COR-L47 (cell line): ENCODE results near the gene KLC3.
"Not testable (repeated sequence)": the region's sequence is repeated elsewhere in the genome, so short reads cannot be mapped to it uniquely, and the experiment has no call there.

ENCODE experiments used
- DNase-seq: peaks from one replicate; lab custom pipeline; 2025; lab: John Stamatoyannopoulos, UW

The KLC3 gene

DNA sequence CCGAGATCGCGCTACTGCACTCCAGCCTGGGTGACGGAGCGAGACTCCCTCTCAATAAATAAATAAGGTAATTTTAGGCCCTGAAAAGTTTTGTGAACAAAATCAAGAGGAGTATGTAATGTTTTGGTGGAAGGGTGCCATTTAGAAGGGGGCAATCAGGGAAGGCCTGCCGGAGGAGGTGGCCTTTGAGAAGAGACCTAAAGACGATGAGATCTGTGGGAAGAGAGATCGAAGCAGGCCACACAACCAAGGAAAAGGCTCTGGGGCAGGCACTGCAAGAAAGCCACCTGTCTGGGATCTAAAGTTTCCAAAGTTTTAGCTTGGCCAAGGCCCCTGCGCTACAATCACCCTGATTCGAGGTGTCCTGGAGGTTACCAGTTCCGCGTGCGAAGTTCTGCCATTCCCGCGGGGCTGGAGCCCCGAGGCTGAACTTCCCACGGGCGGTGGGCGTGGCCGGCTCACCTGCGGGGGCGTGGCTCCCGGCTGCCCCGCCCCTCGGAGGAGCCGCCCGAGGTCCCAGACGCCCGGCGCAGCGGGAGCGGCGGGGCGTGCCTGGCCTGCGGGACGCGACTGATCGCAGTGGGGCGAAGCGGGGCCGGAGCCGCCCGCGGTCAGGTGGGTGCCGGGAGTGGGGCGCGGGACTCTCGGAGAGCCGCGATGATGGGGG lies at the start of gene KLC3:
TSS of gene KLC3 (plus strand) at position 519 of the 667 bp plus-strand sequence. CDS start 4,792 bp downstream, outside the sequence.
- peak; percentile 18 for DNase-seq

DNA sequence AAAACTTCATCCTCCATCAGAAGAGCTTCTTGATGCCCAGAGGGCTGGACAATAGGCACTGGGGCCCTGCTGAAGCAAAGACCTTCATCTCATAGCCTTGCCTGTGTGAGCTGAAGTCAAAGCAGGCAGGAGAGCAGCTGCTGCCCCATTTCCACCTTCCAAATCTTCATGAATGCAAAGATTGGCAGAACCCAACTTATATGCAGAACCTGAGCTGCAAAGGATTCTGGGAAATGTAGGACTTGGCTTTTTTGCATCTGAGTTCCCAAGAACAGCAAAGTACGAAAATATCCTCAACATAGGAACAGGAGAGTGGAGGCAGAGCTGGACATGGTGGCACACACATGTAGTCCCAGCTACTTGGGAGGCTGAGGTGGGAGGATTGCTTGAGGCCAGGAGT lies 48.7 kb upstream of the KLC3 start:
- no peak for DNase-seq

GRCh38 chr19:45293682-45294081 lies 46.9 kb upstream of the KLC3 start:
- DNase-seq, result no peak

DNA sequence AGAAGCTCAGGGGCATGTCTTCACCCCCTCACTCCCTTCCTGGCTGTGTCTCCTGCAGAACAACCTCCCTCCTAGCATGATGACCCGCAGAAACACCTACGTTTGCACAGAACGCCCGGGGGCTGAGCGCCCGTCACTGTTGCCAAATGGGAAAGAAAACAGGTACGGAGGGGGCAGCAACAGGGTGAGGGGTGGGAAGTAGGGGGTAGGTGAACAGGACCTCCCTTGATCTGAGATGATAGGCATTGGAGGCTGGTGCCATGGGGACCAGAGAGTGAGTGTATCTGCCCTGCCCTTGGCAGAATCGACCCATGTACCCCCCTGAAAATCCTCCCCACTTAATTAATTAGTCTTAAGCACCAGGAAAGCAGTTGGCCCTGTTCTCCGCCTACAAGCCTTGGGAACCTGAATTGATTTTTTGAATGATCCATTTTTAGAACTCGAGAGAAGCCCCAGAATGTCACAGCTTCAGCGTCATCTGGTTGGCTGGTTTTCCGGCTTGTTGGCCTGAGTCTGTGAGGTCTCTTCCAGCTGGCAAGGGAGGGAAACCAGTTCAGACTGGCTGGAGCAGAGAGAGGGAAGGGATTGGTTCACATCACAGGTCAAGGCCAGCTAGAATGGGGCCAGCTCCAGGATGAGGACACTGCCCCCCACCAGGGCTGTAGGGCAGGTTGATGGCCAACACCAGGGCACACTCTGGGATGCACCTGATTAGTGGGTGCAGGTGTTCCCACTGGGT lies 46.1 kb upstream of the KLC3 start:
- no peak for DNase-seq

GRCh38 chr19:45295873-45296272 lies 44.7 kb upstream of the KLC3 start:
- no peak for DNase-seq

DNA sequence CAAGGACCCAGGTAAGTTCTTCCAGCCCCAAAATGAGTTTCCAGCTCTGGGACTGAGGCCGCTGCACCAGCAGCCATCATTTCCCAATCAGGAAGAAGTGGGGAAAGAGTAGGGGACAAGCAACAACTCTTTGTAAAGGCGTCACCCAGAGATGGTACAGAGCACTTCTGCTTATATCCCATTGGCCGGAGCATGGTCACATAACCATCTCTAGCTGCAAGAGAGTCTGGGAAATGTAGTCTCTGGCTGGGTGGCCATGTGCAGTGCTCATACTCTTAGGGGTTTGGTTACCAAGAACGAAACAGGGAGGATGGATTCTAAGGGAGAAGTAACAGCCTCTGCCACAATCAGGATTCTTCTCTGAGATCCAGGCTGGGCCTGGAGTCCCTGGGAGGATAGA lies 44.2 kb upstream of the KLC3 start:
- no peak for DNase-seq

DNA sequence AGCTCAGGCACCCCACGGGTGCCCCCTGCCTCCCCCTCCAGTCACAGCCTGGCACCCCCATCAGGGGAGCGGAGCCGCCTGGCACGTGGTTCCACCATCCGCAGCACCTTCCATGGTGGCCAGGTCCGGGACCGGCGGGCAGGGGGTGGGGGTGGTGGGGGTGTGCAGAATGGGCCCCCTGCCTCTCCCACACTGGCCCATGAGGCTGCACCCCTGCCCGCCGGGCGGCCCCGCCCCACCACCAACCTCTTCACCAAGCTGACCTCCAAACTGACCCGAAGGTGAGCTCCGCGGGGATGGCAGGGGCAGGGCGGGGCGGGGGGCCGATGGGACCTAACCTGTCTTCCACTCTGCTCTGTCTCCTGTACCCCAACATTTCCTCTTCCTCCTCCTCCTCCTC lies 42.9 kb upstream of the KLC3 start:
- no peak for DNase-seq

DNA sequence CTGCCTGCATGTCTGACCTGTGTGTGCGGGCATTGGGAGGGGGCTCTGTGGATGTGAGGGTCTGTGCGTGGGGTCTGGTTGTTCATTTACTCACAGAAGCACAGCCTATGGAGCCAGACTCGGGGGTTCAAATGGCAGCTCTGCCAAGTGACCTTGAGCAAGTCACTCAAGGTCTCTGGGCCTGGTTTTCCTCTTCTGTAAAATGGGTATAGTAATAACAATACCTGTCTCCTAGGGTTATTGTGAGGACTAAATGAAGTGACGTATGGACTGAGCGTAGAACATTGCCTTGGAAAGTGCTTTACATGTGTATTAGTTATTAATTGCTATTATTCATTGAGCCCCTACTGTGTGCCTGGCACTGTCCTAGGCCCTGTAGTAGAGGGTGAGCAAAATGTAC lies 42.3 kb upstream of the KLC3 start:
- no peak for DNase-seq

DNA sequence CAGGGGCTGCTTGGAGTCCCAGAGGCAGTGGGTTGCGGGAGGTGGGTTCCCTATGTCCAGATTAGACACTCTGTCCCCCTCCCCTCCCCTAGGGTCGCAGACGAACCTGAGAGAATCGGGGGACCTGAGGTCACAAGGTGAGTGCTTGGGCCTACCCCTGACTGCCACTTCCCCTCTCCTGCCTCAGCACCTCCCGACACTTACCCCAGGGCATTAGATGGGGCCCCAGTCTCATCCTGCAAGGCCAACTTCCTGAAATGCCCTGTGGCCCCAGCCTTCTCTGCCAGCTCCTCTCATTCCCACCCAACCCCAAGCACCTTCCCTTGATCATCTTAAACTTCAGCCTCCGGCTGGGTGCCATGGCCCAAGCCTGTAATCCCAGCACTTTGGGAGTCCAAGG lies 40.8 kb upstream of the KLC3 start:
- no peak for DNase-seq

DNA sequence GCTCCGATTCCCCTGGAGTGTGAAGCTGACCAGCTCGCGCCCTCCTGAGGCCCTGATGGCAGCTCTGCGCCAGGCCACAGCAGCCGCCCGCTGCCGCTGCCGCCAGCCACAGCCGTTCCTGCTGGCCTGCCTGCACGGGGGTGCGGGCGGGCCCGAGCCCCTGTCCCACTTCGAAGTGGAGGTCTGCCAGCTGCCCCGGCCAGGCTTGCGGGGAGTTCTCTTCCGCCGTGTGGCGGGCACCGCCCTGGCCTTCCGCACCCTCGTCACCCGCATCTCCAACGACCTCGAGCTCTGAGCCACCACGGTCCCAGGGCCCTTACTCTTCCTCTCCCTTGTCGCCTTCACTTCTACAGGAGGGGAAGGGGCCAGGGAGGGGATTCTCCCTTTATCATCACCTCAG lies 38.1 kb upstream of the KLC3 start:
- no peak for DNase-seq

- no peak for DNase-seq
These were observed 37.1 kb upstream of the KLC3 start for GRCh38 chr19:45303269-45304060.

- DNase-seq, result no peak
These were observed 36.2 kb upstream of the KLC3 start for GRCh38 chr19:45304141-45304926.

GRCh38 chr19:45305007-45305406 lies 35.5 kb upstream of the KLC3 start:
- no peak for DNase-seq

DNA sequence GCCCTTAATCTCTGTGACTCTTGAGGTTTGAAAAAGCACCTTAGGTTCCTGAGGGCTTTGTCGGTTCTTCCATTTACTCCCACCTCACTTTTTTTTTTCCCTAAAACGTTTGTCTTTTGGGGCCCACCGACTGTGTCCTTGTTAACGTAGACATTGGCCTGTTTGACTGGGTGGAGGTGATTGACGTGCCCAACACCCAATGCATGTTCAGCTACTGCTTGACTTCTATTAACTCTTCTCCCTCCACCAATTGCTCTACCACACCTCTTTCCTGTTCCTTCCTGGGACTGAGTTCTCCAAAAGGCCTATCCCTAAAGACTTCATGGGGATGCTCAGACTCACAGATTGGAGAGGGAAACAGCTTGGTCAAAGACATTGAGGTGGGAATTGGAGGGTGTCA lies 35.1 kb upstream of the KLC3 start:
- no peak for DNase-seq

DNA sequence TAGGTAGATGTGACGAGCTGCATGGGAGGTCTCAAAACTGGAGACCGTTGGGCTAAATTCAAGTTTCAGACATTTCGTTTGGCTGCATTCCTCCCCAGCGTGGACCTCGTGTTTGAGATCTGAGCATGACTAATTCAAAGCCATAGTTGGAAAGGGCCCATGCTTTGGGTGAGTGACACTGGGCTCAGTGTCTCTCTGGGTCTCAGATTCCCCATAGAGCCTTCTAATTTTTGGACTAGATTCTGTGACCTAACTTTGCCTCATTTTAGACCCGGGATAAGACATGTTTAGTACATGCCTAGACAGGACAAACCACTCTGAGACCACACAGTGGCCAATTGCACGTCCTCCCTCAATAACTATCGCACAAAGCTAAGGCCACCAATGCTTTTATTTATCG lies 34.5 kb upstream of the KLC3 start:
- DNase-seq, result no peak

DNA sequence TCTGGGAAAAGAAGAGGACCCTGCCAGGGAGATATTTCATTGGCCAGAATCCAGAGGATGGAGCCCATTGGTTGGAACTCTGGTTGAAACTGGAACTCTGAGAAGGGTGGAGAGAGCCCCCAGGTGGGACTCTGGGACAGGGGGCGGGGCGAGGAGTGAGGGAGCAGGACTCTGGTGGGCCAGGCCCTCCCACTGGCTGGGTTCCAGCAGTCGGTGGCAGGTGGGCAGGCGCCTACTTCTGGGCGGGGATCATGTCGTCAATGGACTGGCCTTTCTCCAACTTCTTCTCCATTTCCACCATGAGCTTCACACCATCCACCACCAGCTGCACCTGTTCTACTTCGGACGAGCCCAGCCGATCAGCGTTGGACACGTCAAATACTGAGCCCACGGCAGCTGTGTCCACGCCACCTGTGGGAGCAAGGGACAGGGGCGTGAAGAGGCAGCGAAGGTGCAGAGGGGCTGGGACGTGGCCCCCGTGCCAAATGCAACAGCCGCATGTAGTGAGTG lies 34.0 kb upstream of the KLC3 start:
- DNase-seq, result peak; percentile 19

GRCh38 chr19:45307361-45307760 lies 33.2 kb upstream of the KLC3 start:
- no peak for DNase-seq

DNA sequence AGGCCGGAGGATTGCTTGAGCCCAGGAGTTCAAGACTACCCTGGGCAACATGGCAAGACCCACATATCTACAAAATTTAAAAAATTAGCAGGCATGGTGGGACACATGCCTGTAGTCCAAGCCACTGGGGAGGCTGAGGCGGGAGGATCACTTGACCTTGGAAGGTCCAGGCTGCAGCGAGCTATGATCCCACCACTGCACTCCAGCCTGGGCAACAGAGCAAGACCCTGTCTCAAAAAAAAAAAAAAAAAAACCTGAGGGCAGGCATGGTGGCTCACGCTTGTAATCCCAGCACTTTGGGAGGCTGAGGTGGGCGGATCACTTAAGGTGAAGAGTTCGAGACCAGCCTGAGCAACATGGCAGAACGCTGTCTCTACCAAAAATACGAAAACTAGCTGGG lies 31.2 kb upstream of the KLC3 start:
- not testable (repeated sequence) for DNase-seq

DNA sequence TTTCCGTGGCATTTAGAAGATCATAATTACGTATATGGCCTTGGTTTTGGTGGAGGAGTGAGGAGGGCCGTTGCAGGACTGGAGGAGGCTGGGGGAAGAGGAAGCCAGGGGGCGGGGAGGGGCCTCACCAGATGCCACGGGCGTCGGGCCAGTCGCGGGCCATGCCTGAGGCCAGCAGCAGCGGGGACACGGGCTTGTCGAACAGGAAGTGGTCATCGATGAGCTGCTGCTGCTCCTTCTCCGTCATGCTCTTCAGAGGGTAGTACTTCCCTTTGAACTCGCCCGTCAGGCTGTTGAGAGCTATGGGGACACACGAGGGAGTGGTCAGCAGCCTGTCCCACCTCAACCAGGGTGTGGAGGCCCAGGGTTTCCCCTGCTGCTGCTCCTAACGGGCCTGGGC lies 28.9 kb upstream of the KLC3 start:
- no peak for DNase-seq

DNA sequence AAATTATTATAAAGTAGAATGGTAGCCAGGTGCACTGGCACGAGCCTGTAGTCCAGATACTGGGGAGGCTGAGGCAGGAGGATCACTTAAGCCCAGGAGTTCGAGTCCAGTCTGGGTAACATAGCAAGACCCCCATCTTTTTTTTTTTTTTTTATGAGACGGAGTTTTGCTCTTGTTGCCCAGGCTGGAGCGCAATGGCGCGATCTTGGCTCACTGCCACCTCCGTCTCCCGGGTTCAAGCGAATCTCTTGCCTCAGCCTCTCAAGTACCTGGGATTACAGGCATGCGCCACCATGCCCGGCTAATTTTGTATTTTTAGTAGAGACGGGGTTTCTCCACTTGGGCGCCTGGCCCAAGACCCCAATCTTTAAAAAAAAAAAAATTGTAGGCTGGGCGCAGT lies 28.3 kb upstream of the KLC3 start:
- DNase-seq, result not testable (repeated sequence)

DNA sequence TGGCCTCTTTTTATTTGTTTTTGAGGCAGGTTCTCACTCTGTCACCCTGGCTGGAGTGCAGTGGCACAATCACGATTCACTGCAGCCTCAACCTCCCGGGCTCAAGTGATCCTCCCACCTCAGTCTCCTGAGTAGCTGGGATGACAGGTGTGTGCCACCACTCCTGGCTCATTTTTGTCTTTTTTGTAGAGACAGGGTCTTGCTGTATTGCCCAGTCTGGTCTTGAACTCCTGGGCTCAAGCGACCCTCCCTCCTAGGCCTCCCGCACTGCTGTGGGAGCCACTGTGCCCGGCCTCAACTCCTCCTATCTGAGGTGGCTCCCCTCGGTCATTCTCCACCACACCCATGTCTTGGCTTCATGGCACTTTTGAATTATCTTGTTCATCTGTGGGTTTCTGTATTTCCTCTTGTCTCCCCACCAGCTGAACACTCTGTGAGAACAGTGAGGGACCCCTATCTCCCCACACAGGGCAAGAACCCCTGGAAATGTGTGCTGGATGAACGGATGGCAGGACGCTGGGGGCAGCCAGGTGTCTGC lies 25.8 kb upstream of the KLC3 start:
- DNase-seq, result no peak

GRCh38 chr19:45315304-45315703 lies 25.2 kb upstream of the KLC3 start:
- DNase-seq, result no peak
